ENCODE measurements around the gene LRPPRC. TPM values are rescaled to one million over a fixed set of nuclear protein-coding genes. Genes with fewer than 3 reads are reported as not detected.

The LRPPRC gene
- total and polyA plus RNA-seq, 10 of the 15 experiments (the other 5 are each of a cell fraction or from before 2014, with no cell fraction given) = 34.1 to 152 (median 97.0) TPM

- Histone ChIP-seq H3K27ac (ENCODE audit: control insufficient read depth, insufficient read depth) (no peak overlapping the region), H3K4me1 (ENCODE audit: control insufficient read depth, insufficient read depth, low read length) (no peaks in the 10 kb centered on the region), H4K20me1 (ENCODE audit: control insufficient read depth, insufficient read depth) (no peaks in the 10 kb centered on the region), H3K4me2 (ENCODE audit: control insufficient read depth, insufficient read depth) (no peak overlapping the region), H3K79me2 (ENCODE audit: control insufficient read depth, insufficient read depth, low read length) (no peaks in the 10 kb centered on the region), H3K9me3 (replicated peaks; ENCODE audit: control insufficient read depth, insufficient read depth, low read length) (no peaks in the 10 kb centered on the region), H3K27me3 (replicated peaks in 1 of 2; ENCODE audit: control insufficient read depth in 2 of 2, insufficient read depth in 2 of 2, low read length in 1 of 2) (peaks cover 5 to 6% of the 10 kb centered on the region in 2 experiments; a peak in 3 of 4 replicates), H2AFZ (ENCODE audit: control insufficient read depth, low read depth, low read length) (no peak overlapping the region), H3K9ac (ENCODE audit: control insufficient read depth, insufficient read depth, low read length) (no peak overlapping the region), H3K4me3 (no peak overlapping the region), H3K36me3 (ENCODE audit: control insufficient read depth in 2 of 2, insufficient read depth in 2 of 2, low read length in 1 of 2) (no peaks in the 10 kb centered on the region)
- ATAC-seq (no peak), FAIRE-seq (no peak), DNase-seq (ENCODE audit: low read depth, low spot score) (no peak)
- 55% methylated on average over 21 of the region's 21 CpGs for WGBS (ENCODE audit: insufficient coverage, insufficient replicate concordance, low lambda C conversion rate, missing lambda C conversion rate)
- intact Hi-C loops (cut with micrococcal nuclease; ENCODE audit: unreplicated experiment) = no loop called here
- SMC1A ChIA-PET (ENCODE audit: uncharacterized antibody, unreplicated experiment) = no interaction called here
- RAD21 ChIA-PET (ENCODE audit: unreplicated experiment) = no interaction called here
- POLR2A ChIA-PET = no interaction called here
- no peak for TF ChIP-seq HDAC2 (IDR thresholded peaks at IDR 0.05)
- no peak for TF ChIP-seq BRCA1 (IDR thresholded peaks at IDR 0.05; ENCODE audit: low read depth, low read length)
- TF ChIP-seq NFYA (IDR thresholded peaks at IDR 0.05; ENCODE audit: borderline replicate concordance, low read depth, low read length) = no peak
- no peak for TF ChIP-seq CUX1 (IDR thresholded peaks at IDR 0.05; ENCODE audit: insufficient replicate concordance, low read depth, low read length)
- TF ChIP-seq E2F8 (IDR thresholded peaks at IDR 0.05; ENCODE audit: low read depth, partially characterized antibody) = no peak
- no peak for TF ChIP-seq SUPT20H (IDR thresholded peaks at IDR 0.05; ENCODE audit: borderline replicate concordance, control insufficient read depth, low read depth, low read length)
- no peak for TF ChIP-seq TBL1XR1 (IDR thresholded peaks at IDR 0.05; ENCODE audit: low read depth, low read length)
- no peak for TF ChIP-seq MTA3 (IDR thresholded peaks at IDR 0.05; ENCODE audit: borderline replicate concordance, low read length)
- TF ChIP-seq NR2C2 (IDR thresholded peaks at IDR 0.05; ENCODE audit: borderline replicate concordance, control insufficient read depth, insufficient read length, low read depth) = no peak
- BruUV-seq (replicated peaks) = no TSS peak
- CTCF ChIA-PET = no interaction called here
- in situ Hi-C loops (cut with MboI) = no loop called here
Measured at GRCh38 chr2:43837831-43838559, 157.8 kb downstream of the LRPPRC start.
